Choroid plexus epithelial cell (primary cell): ENCODE results near the gene LCN1.

Experiments
- DNase-seq: peaks from one replicate; pipeline ENCODE4 v3.0.0-alpha.2; 2010; ENCODE audit warnings: low read depth
- H3K4me3 ChIP-seq: 2 replicates; pipeline ENCODE4 v1.5.1; 2011; ENCODE audit warnings: low read depth, mild to moderate bottlenecking, control low read depth, low read length, moderate library complexity
- TF ChIP-seq, protein P1 (sequence below): conservative IDR thresholded peaks from 2 replicates; pipeline ENCODE4 v1.5.1; 2011; ENCODE audit warnings: low read depth, mild to moderate bottlenecking, control low read depth, inconsistent platforms, low read length, moderate library complexity

Gene LCN1

DNA sequence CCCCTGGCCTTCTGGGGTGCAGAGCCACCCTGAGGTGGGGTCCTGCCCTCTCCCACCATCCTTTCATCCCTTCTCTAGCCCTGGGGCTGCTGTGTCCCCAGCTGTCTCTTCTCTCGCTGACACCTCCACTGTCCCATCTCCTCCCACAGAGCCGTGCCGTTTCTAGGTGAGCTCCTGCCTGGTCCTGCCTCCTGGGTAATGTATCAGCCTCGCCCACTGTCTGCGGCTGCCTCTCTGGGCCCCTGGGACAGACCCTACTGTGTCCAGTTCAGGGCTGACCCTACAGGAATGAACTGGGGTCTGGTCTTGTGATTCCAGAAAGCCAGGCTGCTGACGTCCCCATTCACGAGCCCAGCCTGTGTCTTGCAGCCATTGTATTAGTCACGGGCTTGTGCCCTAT, 44.4 kb downstream of the LCN1 start:
- TF ChIP-seq, protein P1, sequence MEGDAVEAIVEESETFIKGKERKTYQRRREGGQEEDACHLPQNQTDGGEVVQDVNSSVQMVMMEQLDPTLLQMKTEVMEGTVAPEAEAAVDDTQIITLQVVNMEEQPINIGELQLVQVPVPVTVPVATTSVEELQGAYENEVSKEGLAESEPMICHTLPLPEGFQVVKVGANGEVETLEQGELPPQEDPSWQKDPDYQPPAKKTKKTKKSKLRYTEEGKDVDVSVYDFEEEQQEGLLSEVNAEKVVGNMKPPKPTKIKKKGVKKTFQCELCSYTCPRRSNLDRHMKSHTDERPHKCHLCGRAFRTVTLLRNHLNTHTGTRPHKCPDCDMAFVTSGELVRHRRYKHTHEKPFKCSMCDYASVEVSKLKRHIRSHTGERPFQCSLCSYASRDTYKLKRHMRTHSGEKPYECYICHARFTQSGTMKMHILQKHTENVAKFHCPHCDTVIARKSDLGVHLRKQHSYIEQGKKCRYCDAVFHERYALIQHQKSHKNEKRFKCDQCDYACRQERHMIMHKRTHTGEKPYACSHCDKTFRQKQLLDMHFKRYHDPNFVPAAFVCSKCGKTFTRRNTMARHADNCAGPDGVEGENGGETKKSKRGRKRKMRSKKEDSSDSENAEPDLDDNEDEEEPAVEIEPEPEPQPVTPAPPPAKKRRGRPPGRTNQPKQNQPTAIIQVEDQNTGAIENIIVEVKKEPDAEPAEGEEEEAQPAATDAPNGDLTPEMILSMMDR = no peak
- no peak for DNase-seq
- H3K4me3 ChIP-seq = no peak overlapping the region

DNA sequence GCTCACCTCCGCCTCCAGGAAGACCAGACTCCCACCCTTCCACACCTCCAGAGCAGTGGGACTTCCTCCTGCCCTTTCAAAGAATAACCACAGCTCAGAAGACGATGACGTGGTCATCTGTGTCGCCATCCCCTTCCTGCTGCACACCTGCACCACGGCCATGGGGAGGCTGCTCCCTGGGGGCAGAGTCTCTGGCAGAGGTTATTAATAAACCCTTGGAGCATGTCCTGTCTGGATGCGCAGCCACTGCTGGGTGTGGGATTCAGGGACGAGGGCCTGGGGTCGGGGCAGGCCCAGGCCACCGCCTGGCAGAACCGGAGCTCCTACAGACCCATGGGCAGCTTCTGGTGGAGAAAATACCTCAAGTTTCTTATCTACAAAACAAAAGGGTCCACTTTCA, 45.3 kb downstream of the LCN1 start:
- DNase-seq = no peak
- no peak overlapping the region for H3K4me3 ChIP-seq
- TF ChIP-seq, protein P1 = no peak

DNA sequence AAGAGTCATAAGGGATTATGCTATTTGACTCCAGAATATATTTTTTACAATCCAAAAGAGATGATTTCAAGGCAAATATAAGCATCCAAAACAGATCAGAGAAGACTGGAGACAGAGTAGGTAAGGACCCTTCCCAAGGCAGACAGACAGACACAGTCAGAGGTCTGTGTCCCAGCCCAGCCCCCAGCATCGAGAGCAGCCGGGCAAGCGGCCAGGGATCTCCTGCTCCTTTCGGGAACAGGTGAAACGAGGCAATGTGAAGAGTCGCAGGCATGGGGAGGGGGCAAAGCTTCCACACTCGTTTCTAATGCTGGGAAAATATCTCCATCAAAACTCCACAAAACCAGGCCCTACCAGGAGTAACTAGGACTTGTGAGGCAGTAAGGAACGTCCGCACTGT, 46.1 kb downstream of the LCN1 start:
- TF ChIP-seq, protein P1 = no peak
- no peak for DNase-seq
- no peak overlapping the region for H3K4me3 ChIP-seq

DNA sequence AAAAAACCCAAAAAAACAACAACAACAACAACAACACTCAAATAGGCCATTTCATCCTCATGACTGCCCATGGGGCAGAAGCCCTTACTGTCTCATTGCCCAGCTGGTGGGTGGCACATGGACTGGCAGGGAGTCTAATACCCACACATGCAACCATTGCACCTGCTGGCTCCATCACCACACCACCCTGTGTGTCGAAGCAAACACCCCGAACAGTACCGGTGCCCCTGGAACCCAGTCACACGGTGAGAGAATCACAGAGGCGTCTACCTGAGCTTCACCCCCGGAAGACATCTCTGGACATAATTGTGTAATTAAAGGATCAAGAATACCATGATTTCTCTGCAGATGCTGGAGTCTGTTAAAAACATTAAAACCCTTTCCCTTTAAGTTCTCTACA, 46.8 kb downstream of the LCN1 start:
- no peak for DNase-seq
- TF ChIP-seq, protein P1 = no peak
- H3K4me3 ChIP-seq = no peak overlapping the region

DNA sequence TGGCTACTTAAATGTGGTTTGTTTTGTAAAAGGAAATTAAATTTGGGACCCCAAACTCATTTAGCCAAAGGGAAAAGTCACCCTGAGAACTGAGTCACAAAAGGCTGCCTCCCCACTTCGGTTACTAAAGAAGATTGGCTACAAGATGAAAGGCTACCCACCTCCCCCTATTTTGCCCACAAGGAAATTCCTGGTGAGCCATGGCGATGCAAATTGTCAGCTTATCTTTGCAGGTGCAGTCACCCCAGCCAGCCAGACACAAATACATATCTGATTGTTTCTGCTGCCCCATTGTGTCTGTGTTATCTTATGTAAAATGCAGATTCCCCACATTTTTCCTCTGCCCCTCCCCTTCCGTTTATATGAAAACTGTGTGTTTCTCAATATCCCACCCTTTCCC, 49.2 kb downstream of the LCN1 start:
- TF ChIP-seq, protein P1 = no peak
- no peak for DNase-seq
- H3K4me3 ChIP-seq = no peak overlapping the region

DNA sequence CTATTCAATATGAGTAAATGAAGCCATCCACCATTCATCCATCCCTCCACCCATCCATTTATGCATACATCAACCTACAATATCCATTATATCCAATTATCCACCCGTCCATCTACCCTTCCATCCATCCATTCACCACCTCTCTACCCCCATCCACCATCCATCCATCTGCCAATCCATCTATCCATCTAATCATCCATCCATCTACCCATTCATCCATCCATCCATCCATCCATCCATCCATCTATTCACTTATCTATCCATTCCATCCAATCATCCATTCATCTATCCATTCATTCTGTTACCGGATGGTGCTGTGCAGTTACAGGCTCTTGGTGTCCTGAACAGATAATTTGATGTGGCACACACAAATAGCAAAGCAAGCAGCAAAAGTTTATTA, 51.0 kb downstream of the LCN1 start:
- no peak for DNase-seq
- TF ChIP-seq, protein P1 = no peak
- H3K4me3 ChIP-seq = no peak overlapping the region

DNA sequence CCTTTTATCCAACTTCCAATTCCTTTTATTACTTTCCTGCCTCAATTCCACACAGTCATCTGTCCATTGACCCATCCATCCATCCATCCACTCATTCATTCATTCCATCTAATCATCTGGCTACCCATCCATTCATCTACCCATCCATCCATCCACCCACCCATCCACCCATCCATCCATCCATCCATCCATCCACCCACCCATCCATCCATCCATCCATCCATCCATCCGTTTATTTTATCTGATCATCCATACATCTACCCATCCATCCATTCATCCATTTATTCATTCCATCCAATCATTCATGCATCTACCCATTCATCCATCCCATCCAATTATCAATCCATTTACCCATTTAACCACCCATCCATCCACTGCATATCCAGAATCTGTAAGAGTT, 51.9 kb downstream of the LCN1 start:
- no peak for DNase-seq

More for the DNA sequence above, 51.9 kb downstream of the LCN1 start:
- TF ChIP-seq, protein P1 = no peak
- no peak overlapping the region for H3K4me3 ChIP-seq
